ENCODE data around the gene ADPRH.

Gene ADPRH

GRCh38 chr3:119557192-119557876 lies 22.0 kb upstream of the ADPRH start:
- Histone ChIP-seq H3K27me3 (replicated peaks) (no peaks in the 10 kb centered on the region), H3K27ac (no peak overlapping the region), H3K4me3 (ENCODE audit: low read depth, low read length) (no peak overlapping the region), H3K36me3 (replicated peaks) (no peaks in the 10 kb centered on the region)
- TF ChIP-seq, protein P1, sequence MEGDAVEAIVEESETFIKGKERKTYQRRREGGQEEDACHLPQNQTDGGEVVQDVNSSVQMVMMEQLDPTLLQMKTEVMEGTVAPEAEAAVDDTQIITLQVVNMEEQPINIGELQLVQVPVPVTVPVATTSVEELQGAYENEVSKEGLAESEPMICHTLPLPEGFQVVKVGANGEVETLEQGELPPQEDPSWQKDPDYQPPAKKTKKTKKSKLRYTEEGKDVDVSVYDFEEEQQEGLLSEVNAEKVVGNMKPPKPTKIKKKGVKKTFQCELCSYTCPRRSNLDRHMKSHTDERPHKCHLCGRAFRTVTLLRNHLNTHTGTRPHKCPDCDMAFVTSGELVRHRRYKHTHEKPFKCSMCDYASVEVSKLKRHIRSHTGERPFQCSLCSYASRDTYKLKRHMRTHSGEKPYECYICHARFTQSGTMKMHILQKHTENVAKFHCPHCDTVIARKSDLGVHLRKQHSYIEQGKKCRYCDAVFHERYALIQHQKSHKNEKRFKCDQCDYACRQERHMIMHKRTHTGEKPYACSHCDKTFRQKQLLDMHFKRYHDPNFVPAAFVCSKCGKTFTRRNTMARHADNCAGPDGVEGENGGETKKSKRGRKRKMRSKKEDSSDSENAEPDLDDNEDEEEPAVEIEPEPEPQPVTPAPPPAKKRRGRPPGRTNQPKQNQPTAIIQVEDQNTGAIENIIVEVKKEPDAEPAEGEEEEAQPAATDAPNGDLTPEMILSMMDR (IDR thresholded peaks at IDR 0.05; ENCODE audit: low read depth, low read length, missing control alignments), result no peak
- DNase-seq, result no peak
- in situ Hi-C loops (cut with HindIII; ENCODE audit: low pct_ligation_motif_present, low sequenced_read_pairs), result no loop called here

GRCh38 chr3:119557877-119558269 lies 21.4 kb upstream of the ADPRH start:
- Histone ChIP-seq H3K27me3 (replicated peaks) (no peaks in the 10 kb centered on the region), H3K27ac (no peak overlapping the region), H3K4me3 (ENCODE audit: low read depth, low read length) (no peak overlapping the region), H3K36me3 (replicated peaks) (no peaks in the 10 kb centered on the region)
- DNase-seq, result no peak
- TF ChIP-seq, protein P1 (IDR thresholded peaks at IDR 0.05; ENCODE audit: low read depth, low read length, missing control alignments), result no peak
- in situ Hi-C loops (cut with HindIII; ENCODE audit: low pct_ligation_motif_present, low sequenced_read_pairs), result no loop called here

DNA sequence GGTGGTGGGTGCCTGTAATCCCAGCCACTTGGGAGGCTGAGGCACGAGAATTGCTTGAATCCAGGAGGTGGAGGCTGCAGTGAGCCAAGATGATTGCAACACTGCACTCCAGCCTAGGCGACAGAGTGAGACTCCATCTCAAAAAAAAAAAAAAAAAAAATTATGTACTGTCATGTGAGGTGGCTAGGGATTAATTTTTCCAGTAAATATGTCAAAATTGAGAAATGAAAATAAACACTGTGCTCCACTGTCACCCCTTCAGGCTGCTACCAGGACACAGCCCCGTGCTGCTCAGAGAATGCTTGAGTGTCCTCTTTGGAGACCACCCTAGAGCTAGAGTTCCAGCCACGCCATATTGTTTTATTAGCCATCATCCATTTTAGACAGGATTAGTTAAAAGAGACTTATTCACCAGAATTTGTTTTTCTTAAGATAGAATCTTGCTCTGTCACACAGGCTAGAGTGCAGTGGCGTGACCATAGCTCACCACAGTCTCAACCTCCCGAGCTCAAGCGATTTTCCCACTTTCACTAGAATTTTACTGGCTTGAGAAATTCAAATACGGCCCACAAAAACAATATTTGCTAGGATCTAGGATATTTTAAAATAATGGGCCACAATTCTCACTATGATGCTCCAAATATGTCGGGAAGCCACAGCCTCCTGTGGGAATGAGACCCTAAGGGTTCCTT lies 20.5 kb upstream of the ADPRH start:
- no peaks in the 10 kb centered on the region for H3K27me3 ChIP-seq (replicated peaks)
- no peak for DNase-seq
- no peak overlapping the region for H3K4me3 ChIP-seq (ENCODE audit: low read depth, low read length)
- H3K27ac ChIP-seq, result no peak overlapping the region
- no peaks in the 10 kb centered on the region for H3K36me3 ChIP-seq (replicated peaks)
- TF ChIP-seq, protein P1 (IDR thresholded peaks at IDR 0.05; ENCODE audit: low read depth, low read length, missing control alignments), result no peak
- in situ Hi-C loops (cut with HindIII; ENCODE audit: low pct_ligation_motif_present, low sequenced_read_pairs), result no loop called here

GRCh38 chr3:119559441-119559963 lies 19.8 kb upstream of the ADPRH start, which contains the start of gene CD80:
Gene CD80 (minus strand): TSS chr3:119559614. CDS start chr3:119557728, 1,886 bp downstream.
- Histone ChIP-seq H3K27ac (no peak within 1 kb of the TSS), H3K27me3 (replicated peaks) (no peaks in the 10 kb centered on the region), H3K36me3 (replicated peaks) (no peaks in the 10 kb centered on the region), H3K4me3 (ENCODE audit: low read depth, low read length) (no peak within 1 kb of the TSS)
- DNase-seq, result peak; percentile 51
- TF ChIP-seq, protein P1 (IDR thresholded peaks at IDR 0.05; ENCODE audit: low read depth, low read length, missing control alignments), result peak; percentile 68
- in situ Hi-C loops (cut with HindIII; ENCODE audit: low pct_ligation_motif_present, low sequenced_read_pairs), result no loop called here

GRCh38 chr3:119560160-119560559 lies 19.1 kb upstream of the ADPRH start:
- H3K36me3 ChIP-seq (replicated peaks), result no peaks in the 10 kb centered on the region
- H3K27me3 ChIP-seq (replicated peaks), result no peaks in the 10 kb centered on the region
- no peak overlapping the region for H3K4me3 ChIP-seq (ENCODE audit: low read depth, low read length)
- H3K27ac ChIP-seq, result no peak overlapping the region
- TF ChIP-seq, protein P1 (IDR thresholded peaks at IDR 0.05; ENCODE audit: low read depth, low read length, missing control alignments), result no peak
- no peak for DNase-seq
- in situ Hi-C loops (cut with HindIII; ENCODE audit: low pct_ligation_motif_present, low sequenced_read_pairs), result no loop called here

All from brain microvascular endothelial cell (primary cell).